Panc1 (cell line): ENCODE measurements around the gene NGEF. TPM values are rescaled to one million over a fixed set of nuclear protein-coding genes. Genes with fewer than 3 reads are reported as not detected.

Source experiments
- ATAC-seq: fragments of 200-7000 bp; cut with Tn5 transposase; 2 replicates; pipeline ENCODE4 v1.9.1; 2020; ENCODE audit warnings: mild to moderate bottlenecking, moderate library complexity
- BruUV-seq: library from RNA; stranded (reverse); fragments of 400-500 nt; replicated peaks from 2 replicates; lab custom pipeline; 2021; lab: Mats Ljungman, UMichigan
- CTCF ChIA-PET: fragments of 300-600 bp; sonication (Branson Sonifier 250); formaldehyde crosslinking; loops from one replicate; lab custom pipeline; 2022; ENCODE audit warnings: antibody characterized with exemption; lab: Charles Lee
- POLR2A ChIA-PET: fragments of 300-600 bp; sonication (Branson Sonifier 250); formaldehyde crosslinking; loops from one replicate; lab custom pipeline; 2022; ENCODE audit warnings: antibody characterized with exemption; lab: Charles Lee
- DNase-seq: peaks from one replicate; pipeline ENCODE4 v3.0.0-alpha.2; 2010; ENCODE audit warnings: low read depth, low spot score
- H3K27ac ChIP-seq: 2 replicates; pipeline ENCODE4 v1.5.1; 2011; ENCODE audit warnings: mild to moderate bottlenecking, low read length, inconsistent platforms
- H3K27me3 ChIP-seq: fragments of 200-500 bp; sonication (Bioruptor generic); 2 replicates; pipeline ENCODE4 v1.6.0; 2014; ENCODE audit warnings: low read length, inconsistent platforms; ENCODE audit not compliant: control insufficient read depth, insufficient read depth
- H3K36me3 ChIP-seq: fragments of 200-500 bp; sonication (Bioruptor generic); 2 replicates; pipeline ENCODE4 v1.5.1; 2014; ENCODE audit warnings: inconsistent platforms, mild to moderate bottlenecking, low read length, moderate library complexity; ENCODE audit not compliant: control insufficient read depth, insufficient read depth
- H3K4me1 ChIP-seq: 2 replicates; pipeline ENCODE4 v1.5.1; 2011; ENCODE audit warnings: inconsistent platforms, mild to moderate bottlenecking, low read length, moderate library complexity; ENCODE audit not compliant: control insufficient read depth, insufficient read depth
- H3K4me3 ChIP-seq, 2 experiments: 2 replicates each; pipeline ENCODE4 v1.5.1; 2011 to 2012; ENCODE audit warnings: low read depth in 2 of 2, low read length in 2 of 2, mild to moderate bottlenecking in 2 of 2, inconsistent platforms in 1 of 2, moderate library complexity in 1 of 2
- H3K9me3 ChIP-seq: fragments of 200-500 bp; sonication (Bioruptor generic); 2 replicates; pipeline ENCODE4 v1.5.1; 2014; ENCODE audit warnings: low read depth, mild to moderate bottlenecking, inconsistent platforms, low read length, moderate library complexity; ENCODE audit not compliant: control insufficient read depth, insufficient read depth
- POLR2AphosphoS5 ChIP-seq: IDR thresholded peaks from 2 replicates; pipeline ENCODE4 v1.6.1; 2012; ENCODE audit warnings: mild to moderate bottlenecking, low read depth, low read length, moderate library complexity
- SIN3A ChIP-seq: IDR thresholded peaks from 2 replicates; pipeline ENCODE4 v1.6.1; 2012; ENCODE audit warnings: low read depth, mild to moderate bottlenecking, low read length, moderate library complexity, borderline replicate concordance; ENCODE audit not compliant: insufficient read depth
- TCF7L2 ChIP-seq: IDR thresholded peaks from 2 replicates; pipeline ENCODE4 v1.6.1; 2011; ENCODE audit warnings: mild to moderate bottlenecking, low read depth, low read length, inconsistent platforms
- in situ Hi-C: cut with HindIII; loops from 2 replicates; pipeline ENCODE4 v1.10.0; 2016; ENCODE audit warnings: low sequenced_read_pairs, low pct_unique_long_range_greater_than_20kb
- intact Hi-C: fragments of 100-400 bp; cut with micrococcal nuclease; formaldehyde crosslinking; loops from one replicate; pipeline ENCODE4 v1.10.0; 2022; ENCODE audit not compliant: unreplicated experiment
- total RNA-seq: library from RNA; stranded (reverse); gene quantifications from one replicate; pipeline ENCODE4 v1.2.1, GENCODE V29; 2021; ENCODE audit not compliant: unreplicated experiment
- TF ChIP-seq, protein P1 (sequence below), 2 experiments: IDR thresholded peaks; 2 replicates each; pipeline ENCODE4 v1.6.1; 2011 to 2012; ENCODE audit warnings: low read depth in 2 of 2, control low read depth in 1 of 2, low read length in 1 of 2, mild to moderate bottlenecking in 1 of 2, moderate library complexity in 1 of 2; ENCODE audit not compliant: insufficient read depth in 1 of 2
- TF ChIP-seq, protein P2 (sequence below): fragments of 450-650 bp; IDR thresholded peaks from 2 replicates; pipeline ENCODE4 v1.5.1; 2017; ENCODE audit warnings: mild to moderate bottlenecking

NGEF gene
- total RNA-seq, 1 experiment from 2014 or later: 17.8 TPM

DNA sequence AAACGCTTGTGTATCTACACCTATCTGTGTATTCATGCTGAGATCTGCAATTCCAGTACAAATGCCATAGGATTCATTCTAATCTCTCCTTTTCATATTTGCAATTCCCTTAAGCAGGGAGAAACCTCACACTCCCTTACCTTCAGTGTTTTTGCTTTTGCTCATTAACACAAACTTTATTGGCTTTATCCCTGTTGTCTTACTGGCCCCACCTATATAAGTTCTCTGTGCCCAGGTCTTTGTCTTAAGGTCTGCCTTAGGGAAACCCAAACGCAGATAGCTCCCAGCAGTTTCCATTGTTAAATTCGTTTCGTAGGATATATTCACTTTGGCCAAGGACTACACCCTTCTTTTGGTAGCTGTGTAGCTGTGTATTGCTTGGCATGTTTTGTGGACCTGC is 147.0 kb downstream of the NGEF start:
- H3K36me3 ChIP-seq: no peaks in the 10 kb centered on the region
- CTCF ChIA-PET: no interaction called here
- no peaks in the 10 kb centered on the region for H3K4me1 ChIP-seq
- intact Hi-C loops: no loop called here
- no peaks in the 10 kb centered on the region for H3K9me3 ChIP-seq
- in situ Hi-C loops: no loop called here
- TF ChIP-seq, protein P1, sequence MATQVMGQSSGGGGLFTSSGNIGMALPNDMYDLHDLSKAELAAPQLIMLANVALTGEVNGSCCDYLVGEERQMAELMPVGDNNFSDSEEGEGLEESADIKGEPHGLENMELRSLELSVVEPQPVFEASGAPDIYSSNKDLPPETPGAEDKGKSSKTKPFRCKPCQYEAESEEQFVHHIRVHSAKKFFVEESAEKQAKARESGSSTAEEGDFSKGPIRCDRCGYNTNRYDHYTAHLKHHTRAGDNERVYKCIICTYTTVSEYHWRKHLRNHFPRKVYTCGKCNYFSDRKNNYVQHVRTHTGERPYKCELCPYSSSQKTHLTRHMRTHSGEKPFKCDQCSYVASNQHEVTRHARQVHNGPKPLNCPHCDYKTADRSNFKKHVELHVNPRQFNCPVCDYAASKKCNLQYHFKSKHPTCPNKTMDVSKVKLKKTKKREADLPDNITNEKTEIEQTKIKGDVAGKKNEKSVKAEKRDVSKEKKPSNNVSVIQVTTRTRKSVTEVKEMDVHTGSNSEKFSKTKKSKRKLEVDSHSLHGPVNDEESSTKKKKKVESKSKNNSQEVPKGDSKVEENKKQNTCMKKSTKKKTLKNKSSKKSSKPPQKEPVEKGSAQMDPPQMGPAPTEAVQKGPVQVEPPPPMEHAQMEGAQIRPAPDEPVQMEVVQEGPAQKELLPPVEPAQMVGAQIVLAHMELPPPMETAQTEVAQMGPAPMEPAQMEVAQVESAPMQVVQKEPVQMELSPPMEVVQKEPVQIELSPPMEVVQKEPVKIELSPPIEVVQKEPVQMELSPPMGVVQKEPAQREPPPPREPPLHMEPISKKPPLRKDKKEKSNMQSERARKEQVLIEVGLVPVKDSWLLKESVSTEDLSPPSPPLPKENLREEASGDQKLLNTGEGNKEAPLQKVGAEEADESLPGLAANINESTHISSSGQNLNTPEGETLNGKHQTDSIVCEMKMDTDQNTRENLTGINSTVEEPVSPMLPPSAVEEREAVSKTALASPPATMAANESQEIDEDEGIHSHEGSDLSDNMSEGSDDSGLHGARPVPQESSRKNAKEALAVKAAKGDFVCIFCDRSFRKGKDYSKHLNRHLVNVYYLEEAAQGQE (IDR thresholded peaks at IDR 0.05; ENCODE audit: insufficient read depth in 1 of 2, low read depth in 2 of 2, low read length in 1 of 2): no peak
- TF ChIP-seq SIN3A (no peak), TCF7L2 (no peak), POLR2AphosphoS5 (no peak)
- TF ChIP-seq, protein P2, sequence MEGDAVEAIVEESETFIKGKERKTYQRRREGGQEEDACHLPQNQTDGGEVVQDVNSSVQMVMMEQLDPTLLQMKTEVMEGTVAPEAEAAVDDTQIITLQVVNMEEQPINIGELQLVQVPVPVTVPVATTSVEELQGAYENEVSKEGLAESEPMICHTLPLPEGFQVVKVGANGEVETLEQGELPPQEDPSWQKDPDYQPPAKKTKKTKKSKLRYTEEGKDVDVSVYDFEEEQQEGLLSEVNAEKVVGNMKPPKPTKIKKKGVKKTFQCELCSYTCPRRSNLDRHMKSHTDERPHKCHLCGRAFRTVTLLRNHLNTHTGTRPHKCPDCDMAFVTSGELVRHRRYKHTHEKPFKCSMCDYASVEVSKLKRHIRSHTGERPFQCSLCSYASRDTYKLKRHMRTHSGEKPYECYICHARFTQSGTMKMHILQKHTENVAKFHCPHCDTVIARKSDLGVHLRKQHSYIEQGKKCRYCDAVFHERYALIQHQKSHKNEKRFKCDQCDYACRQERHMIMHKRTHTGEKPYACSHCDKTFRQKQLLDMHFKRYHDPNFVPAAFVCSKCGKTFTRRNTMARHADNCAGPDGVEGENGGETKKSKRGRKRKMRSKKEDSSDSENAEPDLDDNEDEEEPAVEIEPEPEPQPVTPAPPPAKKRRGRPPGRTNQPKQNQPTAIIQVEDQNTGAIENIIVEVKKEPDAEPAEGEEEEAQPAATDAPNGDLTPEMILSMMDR: no peak
- POLR2A ChIA-PET: interaction anchor here (0.6 kb wide), 1 partner anchor 61 kb away, joined by 3 read pairs; no protein-coding TSS in a partner anchor
- DNase-seq (no peak), ATAC-seq (no peak)
- H3K27ac ChIP-seq: no peak overlapping the region
- BruUV-seq: no TSS peak
- H3K4me3 ChIP-seq: no peak overlapping the region
- H3K27me3 ChIP-seq: no peaks in the 10 kb centered on the region

DNA sequence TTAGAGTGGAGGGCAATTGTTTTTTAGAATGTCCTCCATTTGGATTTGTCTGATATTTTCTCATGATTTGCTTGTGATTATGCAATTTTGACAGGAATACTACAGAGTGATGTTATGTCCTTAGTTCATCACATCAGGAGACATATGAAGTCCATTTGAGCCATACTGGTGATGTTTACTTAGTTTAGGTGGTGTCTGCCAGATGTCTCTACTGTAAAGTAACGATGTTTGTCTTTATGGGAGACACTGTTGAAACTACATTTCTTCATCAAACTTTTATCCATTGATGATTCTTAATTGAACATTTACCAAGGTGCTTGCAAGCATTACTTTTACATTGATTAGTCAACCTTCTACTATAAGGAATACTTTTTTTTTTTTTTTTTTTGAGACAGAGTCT is 147.9 kb downstream of the NGEF start:
- in situ Hi-C loops (no loop called here), intact Hi-C loops (no loop called here)
- POLR2A ChIA-PET: no interaction called here

More for the DNA sequence above, 147.9 kb downstream of the NGEF start:
- ATAC-seq (no peak), DNase-seq (no peak)
- no peak overlapping the region for H3K4me3 ChIP-seq
- no peak overlapping the region for H3K27ac ChIP-seq
- no TSS peak for BruUV-seq
- H3K9me3 ChIP-seq: no peaks in the 10 kb centered on the region
- TF ChIP-seq TCF7L2 (no peak), POLR2AphosphoS5 (no peak), SIN3A (no peak)
- TF ChIP-seq, protein P1 (IDR thresholded peaks at IDR 0.05; ENCODE audit: insufficient read depth in 1 of 2, low read depth in 2 of 2, low read length in 1 of 2): no peak
- TF ChIP-seq, protein P2: no peak
- no peaks in the 10 kb centered on the region for H3K4me1 ChIP-seq
- no peaks in the 10 kb centered on the region for H3K27me3 ChIP-seq
- CTCF ChIA-PET: no interaction called here
- no peaks in the 10 kb centered on the region; the same call in 1 of the 2 replicates for H3K36me3 ChIP-seq
